ENCODE measurements around the gene MAP3K5.

Gene MAP3K5

DNA sequence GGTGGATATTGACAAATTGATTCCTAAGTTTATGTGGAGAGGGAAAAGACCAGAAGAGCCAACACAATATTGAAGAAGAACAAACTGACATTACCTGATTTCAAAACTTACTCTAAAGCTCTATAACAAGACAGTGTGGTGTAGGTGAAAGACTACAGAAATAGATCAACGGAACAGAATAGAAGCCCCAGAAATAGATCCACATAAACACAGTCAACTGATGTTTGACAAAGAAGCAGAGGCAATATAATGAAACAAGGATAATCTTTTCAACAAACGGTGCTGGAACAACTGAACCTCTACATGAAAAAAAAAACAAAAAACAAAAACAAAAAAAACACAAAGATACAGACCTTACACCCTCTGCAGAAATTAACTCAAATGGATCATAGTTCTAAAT is 50.2 kb downstream of the MAP3K5 start:
- DNase-seq: no peak

- no peak for DNase-seq
Measured at GRCh38 chr6:136740050-136740974, 52.0 kb downstream of the MAP3K5 start.

DNA sequence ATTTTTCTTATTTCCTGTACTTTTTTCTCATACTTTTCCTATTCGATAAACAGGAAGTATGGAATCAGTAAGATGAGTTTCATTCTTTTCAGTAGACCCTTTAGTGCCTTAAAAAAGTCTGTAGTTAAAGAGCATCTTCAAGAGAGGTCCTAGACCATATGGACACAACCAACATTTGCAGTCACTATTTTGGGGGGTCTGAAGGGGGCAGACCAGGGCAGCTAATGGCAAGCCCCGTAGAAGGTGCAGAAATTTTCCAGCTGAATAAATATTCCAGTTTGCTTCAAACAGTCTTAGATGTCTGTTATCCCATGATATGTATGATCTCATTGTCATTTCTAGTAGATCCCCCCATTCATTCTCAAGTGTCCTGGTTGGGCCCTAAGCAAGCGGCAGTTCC is 52.8 kb downstream of the MAP3K5 start:
- DNase-seq: no peak

- no peak for DNase-seq
Measured at GRCh38 chr6:136739071-136739470, 53.2 kb downstream of the MAP3K5 start.

GRCh38 chr6:136738692-136739057 is 53.6 kb downstream of the MAP3K5 start:
- no peak for DNase-seq

DNA sequence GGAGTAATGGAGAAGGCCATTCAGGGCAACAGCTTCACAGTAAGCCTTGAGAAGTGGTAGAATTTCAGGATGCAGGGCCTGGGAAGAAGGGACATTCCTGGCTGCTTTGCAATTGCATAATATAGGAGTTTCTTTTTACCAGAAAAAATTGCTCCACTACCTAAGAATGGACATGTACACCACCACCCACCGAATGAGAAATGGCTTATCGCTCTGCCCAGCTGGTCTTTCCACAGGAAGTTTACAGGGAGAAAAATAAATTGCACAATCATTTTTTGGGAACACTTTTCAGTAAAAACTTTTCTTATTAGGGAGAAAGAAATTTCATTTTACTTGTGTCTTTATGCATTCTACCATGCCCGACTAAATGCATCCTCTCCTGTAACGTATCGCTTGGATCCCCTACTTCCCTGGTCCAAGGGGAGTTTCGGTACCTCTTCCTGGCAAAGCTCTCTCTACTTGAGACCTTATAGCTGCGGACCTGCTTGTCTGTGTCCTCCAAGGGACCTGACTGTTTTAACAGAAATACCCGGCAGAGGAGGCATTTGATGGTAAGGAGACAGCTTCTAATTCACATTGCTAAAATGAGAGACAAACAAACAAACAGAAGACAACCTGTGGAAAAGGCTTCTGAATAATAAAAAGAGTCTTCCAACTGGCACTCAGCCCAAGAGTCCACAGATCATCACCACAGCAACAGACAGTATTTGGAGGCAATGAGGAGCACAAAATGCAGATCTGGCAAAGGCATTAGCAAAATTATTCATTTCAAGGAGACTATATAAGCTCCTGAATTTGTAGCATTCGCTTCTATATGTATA is 54.2 kb downstream of the MAP3K5 start:
- DNase-seq: no peak

GRCh38 chr6:136737374-136737844 is 54.9 kb downstream of the MAP3K5 start:
- no peak for DNase-seq

GRCh38 chr6:136736281-136736960 is 55.9 kb downstream of the MAP3K5 start:
- no peak for DNase-seq

- no peak for DNase-seq
Measured at GRCh38 chr6:136734977-136735376, 57.3 kb downstream of the MAP3K5 start.

DNA sequence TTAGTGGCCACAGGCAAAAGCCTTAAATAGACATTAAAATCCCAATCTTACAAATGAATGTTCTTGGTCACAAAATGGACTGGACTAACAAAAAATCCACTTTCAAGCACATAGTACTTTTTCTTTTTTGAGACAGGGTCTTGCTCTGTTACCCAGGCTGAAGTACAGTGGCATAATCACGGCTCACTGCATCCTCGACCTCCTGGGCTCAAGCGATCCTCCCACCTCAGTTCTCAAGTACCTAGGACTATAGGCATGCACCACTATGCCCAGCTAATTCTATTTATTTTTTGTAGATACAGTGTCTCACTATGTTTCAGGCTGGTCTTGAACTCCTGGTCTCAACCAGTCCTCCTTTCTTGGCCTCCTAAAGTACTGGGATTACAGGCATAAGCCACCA is 59.4 kb downstream of the MAP3K5 start:
- DNase-seq: no peak

- no peak for DNase-seq
Measured at GRCh38 chr6:136729832-136730231, 62.4 kb downstream of the MAP3K5 start.

DNA sequence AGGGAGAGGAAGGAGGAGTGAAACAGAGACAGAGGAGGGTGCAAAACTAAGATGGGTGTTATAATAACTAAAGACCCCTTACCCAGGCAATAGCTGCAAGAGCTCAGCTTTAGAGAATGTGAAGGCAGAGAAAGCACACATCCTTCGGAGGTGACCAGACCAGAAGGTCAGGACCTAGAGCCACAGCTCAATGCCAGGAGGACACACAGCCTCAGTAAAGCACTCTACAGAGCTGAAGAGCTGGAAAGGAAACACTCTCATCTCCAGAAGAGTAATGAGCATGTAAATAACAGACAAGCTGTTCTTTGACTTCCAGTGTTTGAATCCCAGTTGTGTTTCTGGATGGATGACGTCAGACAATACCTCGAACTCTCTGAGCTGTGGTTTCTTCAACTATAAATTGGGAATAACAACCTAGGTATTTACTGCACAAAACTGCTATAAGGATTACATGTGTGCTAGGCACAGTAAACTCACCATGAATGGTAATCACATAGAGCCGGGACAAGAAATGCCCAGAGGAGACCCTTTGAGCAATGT is 63.2 kb downstream of the MAP3K5 start:
- DNase-seq: no peak

DNA sequence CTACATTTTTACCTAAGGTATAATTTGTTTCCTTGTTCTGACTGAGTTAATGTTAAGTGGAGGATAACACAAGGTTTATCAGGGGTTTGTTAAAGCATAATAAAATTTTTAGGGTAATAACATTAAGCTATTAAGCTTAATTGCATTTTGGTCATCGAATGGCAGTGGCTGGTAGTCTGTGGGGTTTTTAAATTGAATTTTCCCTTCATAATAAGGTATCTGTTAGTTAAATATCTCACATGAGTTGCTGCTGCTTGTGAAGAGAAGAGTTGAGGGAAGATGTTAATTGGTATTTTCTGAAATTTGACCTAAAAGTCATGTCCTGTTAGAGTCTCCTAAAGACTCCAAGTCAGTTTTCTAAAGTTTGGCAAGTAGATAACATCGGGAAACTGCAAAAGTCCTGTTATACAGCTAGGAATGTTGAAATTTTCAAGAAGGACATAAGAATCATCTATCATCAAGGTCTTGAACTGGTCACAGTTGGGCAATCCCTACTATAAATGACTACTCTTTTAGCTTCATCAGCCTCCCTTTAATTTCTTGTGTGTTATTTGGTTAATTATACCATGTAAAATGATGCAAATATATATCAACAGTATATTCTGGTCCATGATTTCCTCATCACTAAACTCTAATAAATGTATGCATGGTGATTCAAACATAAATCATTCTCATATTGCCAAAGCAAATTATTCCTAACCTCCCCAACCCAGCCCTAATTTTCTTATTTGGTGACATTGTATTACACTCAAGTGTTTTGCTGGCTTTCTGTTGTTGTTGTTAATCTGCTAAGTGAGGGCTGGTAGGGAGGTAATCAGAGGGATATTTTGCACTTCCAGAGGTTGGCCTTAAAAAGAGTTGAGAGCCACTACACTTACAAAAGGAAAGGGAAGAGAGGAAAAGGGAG is 64.0 kb downstream of the MAP3K5 start:
- DNase-seq: no peak

GRCh38 chr6:136726837-136727557 is 65.3 kb downstream of the MAP3K5 start:
- DNase-seq: no peak

- no peak for DNase-seq
Measured at GRCh38 chr6:136725124-136725523, 67.2 kb downstream of the MAP3K5 start.

DNA sequence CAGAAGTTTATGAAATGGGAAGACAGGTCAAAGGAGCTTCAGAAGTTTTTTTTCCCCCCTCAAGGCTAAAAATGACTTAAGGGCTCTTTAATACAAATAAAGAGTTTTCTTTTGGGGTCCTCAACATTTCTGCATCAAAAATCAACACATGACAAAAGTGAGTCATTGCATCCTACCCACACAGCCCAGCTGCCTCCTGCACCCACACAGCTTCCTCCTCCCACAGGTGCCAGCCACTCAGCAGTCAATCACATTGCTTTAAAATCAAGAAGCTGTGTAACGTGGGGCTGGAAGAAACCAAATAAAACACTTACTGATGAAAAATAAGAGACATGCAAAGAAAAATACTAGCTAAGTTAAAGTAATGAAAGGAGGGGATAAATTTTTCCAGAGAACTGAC is 68.5 kb downstream of the MAP3K5 start:
- DNase-seq: no peak

DNA sequence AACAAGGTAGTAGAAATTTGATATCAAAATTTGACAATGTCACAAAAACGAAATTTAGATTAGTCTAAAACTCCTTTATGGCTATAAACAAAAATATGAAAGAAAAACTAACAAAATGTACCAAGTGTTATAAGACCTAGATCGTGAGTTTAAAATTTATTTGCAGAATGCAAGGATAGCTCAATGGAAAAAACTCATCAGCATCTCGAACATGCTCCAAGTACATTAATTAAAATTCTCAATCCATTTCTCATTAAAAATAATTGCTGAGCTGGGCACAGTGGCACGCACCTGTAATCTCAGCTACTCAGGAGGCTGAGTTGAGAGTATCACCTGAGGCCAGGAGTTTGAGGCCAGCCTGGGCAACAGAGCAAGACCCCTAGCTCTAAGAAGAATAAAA is 70.8 kb downstream of the MAP3K5 start:
- no peak for DNase-seq

DNA sequence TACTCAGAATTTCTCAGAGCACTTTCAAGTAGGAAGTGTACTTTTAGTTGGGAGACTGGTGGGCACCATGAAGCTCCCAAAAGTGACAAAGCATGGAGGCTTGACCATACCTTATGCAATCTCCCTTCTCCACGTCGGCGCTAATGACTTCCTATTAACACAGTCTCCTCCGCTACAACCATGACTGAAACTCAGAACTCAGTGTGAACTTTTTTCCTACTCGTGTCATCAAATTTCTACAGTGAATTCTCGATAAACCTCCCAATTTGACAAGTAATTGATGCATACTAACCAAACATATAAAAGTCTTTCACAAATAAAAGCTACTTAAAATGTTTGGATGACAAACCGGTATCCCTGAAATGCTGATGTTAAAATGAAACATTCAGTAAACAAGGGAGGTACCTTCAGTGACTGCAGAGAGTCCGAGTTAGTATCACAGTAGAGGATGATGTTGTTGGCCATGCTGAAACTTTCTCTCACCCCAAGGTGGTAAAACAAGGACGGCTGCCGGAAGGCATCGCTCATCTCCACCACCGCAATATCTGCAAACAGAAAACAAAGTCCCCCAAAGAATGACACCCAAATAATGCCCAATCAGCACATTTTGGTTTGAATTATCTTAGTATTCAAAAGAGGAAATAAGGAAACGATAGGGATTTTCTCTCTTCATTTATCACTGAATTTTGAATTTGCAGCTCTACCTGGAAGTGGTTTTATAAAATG is 72.1 kb downstream of the MAP3K5 start:
- DNase-seq: no peak

DNA sequence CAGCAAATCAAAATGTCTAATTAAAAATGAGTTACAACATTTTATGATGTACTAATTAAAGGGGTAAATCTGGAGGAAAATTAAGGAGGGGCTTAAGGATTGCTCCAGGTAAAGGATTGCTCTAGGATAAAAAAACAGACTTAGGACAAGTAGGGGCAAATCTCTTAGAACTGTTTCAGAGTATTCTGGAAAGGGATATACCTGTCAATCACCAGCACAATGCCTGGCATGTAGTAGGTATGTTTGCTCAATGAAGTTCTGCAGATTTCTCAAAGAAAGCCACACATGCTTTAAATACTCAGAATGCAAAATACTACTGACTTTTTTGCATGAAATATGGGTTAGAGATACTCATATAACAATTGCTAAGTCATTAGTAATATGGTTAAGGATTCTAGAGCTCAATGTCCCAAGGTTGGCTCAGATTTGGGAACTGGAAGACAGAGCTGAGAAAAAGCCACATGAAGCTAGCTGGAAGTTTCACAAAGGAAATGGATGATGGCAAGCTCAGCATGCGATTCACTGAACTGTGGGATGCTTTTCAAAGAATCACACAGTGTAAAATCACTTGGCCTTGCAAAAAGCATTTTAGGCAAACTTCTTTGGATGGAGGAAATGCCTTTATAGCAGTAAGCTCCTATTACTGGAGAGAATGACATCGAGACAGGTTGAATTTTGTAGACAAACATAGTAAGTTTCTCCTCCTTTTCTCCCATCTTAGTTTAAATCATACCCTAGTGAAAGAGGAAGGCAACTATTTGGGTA is 72.8 kb downstream of the MAP3K5 start:
- no peak for DNase-seq

- DNase-seq: no peak
Measured at GRCh38 chr6:136718476-136718875, 73.8 kb downstream of the MAP3K5 start.
